Fibroblast of gingiva (primary cell): Measurements from ENCODE around the gene ITPKC.
"Not testable (repeated sequence)": the region's sequence is repeated elsewhere in the genome, so short reads cannot be mapped to it uniquely, and the experiment has no call there.

Experiments
- DNase-seq: peaks from one replicate; pipeline ENCODE4 v3.0.0-alpha.2; 2011; ENCODE audit warnings: low read depth

The ITPKC gene

DNA sequence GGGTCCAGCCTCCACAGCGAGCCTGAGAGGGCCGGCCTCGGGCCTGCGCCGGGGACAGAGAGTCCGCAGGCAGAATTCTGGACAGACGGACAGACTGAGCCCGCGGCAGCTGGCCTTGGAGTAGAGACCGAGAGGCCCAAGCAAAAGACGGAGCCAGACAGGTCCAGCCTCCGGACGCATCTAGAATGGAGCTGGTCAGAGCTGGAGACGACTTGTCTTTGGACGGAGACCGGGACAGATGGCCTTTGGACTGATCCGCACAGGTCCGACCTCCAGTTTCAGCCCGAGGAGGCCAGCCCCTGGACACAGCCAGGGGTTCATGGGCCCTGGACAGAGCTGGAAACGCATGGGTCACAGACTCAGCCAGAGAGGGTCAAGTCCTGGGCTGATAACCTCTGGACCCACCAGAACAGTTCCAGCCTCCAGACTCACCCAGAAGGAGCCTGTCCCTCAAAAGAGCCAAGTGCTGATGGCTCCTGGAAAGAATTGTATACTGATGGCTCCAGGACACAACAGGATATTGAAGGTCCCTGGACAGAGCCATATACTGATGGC lies 490 bp downstream of the ITPKC start:
- no peak for DNase-seq

DNA sequence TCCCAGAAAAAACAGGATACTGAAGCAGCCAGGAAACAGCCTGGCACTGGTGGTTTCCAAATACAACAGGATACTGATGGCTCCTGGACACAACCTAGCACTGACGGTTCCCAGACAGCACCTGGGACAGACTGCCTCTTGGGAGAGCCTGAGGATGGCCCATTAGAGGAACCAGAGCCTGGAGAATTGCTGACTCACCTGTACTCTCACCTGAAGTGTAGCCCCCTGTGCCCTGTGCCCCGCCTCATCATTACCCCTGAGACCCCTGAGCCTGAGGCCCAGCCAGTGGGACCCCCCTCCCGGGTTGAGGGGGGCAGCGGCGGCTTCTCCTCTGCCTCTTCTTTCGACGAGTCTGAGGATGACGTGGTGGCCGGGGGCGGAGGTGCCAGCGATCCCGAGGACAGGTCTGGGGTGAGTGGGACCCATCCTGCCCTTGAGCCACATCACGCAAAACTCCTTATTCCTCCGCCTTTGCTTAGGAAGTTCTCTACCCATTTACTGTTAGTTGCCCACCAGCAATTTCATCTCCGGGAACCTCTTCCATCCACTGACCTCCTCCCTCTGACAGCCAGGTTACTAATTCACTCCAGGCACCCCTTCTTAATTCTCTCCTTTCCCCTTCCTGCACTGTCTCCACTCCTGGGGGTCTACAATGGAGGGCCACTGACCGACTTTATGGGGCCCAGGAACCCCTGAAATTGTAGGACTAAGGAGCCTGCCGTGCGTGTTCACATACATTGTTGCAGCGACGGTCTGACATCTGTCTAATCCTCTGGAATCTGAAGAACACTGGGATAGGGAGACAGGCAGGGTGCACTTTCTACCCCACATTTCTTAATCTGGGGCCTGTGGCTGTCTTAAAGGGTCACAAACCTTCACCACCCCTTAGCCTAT lies 1.2 kb downstream of the ITPKC start:
- DNase-seq, result no peak

DNA sequence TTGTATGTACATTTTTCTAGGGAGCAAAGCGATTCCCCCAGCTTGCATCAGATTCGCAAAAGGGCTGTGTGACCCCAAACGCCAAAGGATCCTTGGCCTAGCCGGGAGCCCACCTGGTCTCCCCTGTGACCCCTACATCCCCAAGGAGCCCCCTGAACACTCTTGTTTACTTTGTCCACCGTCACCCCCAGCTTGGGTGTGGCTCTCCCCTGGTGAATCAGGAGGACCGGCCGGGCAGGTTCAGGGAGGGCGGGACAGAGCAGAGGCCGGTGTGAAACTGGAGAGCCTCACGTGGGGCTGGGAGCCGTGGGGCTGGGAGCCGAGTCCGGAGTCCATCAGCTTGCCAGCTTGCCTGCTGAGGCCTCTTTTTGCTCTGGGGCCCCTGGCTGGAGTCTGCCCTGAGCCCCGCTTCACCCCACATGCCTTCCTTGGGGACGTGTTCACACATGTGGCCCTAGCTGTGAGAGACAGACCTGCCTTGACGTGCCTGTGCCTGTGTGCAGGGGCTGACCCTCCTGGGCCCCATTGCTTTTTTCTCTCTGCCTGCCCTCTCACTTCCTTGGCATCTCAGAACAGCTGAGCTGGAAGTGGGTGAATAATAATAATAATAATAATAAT lies 2.0 kb downstream of the ITPKC start:
- peak; percentile 44 for DNase-seq

DNA sequence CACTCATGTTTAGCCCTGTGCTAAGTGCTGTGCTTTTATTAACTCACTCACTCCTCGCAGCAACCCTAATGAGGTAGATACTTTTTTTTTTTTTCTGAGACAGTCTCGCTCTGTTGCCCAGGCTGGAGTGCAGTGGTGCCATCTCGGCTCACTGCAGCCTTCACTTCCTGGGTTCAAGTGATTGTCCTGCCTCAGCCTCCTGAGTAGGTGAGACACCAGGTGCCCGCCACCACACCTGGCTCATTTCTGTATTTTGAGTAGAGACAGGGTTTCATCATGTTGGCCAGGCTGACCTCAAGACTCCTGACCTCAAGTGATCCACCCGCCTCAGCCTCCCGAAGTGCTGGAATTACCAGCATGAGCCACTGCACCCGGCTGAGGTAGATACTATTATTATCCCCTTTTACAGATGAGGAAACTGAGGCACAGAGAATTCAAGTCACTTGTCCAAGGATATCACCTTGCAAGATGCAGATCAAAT lies 2.5 kb downstream of the ITPKC start:
- no peak for DNase-seq

DNA sequence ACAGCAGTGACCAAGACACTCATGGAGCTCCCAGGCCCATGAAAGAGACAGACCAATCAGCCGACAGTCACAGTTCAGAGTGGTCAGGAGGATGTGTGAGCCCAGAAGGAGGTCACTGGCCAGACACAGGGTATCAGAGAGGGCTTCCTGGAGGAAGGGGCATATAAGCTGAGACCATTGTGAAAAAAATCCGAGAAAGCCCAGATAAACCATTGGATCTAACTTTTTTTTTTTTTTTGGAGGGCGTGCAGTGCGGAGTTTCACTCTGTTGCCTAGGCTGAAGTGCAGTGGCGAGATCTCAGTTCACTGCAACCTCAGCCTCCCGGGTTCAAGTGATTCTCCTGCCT lies 4.2 kb downstream of the ITPKC start:
- no peak for DNase-seq

DNA sequence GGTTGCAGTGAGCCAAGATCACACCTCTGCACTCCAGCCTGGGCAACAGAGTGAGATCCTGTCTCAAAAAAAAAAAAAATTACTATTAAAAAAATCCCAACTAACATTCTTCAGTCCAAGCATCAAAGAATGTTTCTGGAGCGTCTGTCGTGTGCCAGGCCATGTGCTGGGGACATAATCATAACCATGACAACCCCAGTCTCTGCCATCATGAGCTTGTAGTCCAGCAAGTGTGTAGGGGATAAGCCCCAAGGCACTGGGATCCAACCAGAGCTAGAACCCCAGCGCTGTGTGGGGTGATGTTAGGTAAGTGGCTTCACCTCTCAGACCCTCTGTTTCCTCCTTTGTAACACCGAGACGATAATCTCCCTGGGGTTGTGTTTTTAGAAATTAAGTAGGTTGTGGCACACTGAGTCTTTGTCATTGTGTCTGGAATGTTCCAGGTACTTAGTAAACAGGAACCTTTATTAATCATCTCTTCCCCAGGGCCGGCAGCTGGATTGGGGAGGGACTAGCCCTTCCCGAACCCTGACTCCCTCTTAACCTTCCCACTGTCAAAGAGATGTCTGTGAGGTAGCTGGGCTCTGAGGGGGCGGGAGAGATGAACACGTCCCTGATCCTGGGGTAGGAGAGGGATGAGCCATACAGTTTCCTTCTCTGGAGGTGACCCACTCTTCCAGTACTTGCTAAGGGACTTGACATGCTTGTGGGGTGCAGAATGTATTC lies 5.2 kb downstream of the ITPKC start:
- no peak for DNase-seq

DNA sequence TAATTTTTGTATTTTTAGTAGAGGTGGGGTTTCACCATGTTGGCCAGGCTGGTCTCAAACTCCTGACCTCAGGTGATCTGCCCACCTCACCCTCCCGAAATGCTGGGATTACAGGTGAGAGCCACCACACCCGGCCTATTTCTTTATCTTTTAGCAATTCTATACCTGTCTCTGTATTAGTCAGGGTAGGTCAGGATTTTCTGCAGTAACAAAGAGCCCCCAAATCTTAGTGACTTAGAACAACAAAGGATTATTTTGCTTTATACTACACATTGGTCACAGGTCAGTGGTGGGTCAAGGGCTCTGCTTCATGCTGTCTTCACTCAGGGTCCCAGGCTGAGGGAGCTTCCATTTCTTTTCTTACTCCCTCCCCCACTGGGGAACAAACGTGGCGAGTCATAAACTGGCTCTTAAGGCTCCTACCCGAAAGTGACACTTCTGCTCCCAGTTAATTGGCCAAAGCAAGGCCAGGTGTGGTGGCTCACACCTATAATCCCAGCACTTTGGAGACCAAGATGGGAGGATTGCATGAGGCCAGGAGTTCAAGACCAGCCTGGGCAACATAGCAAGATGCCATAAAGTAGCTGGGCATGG lies 6.8 kb downstream of the ITPKC start:
- no peak for DNase-seq

DNA sequence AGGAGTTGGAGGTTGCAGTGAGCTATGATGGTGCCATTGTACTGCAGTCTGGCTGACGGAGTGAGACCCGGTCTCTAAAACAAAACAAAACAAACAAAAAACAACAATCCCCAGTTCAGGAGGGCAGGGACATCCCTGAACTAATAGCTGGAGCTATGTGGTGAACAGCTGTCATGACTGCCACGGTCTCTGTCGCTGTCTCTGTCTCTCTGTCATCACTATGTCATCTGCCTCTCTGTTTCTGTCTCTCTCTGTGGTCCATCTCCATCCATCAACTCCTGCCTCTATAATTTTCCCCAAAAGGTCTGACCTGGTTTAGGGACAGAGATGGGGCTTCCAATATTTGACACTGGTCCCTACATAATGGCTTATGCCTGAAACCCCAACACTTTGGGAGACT lies 7.4 kb downstream of the ITPKC start:
- no peak for DNase-seq

DNA sequence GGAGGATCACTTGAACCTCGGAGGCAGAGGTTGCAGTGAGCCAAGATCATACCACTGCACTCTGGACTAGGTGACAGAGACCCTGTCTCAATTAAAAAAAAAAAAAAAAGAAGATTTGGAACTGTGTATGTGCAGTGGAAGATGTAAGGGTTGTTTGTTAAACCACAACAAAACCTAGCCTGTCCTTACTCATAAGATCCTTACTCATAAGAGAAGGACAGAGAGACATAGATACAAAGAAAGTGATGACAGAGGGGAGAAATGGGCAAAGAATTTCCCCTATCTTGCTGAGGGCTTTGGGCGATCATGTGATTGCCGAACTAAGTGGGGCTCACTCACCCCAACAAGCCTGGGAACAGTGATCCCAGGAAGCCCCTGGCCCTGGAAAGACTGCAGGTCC lies 7.9 kb downstream of the ITPKC start:
- no peak for DNase-seq

DNA sequence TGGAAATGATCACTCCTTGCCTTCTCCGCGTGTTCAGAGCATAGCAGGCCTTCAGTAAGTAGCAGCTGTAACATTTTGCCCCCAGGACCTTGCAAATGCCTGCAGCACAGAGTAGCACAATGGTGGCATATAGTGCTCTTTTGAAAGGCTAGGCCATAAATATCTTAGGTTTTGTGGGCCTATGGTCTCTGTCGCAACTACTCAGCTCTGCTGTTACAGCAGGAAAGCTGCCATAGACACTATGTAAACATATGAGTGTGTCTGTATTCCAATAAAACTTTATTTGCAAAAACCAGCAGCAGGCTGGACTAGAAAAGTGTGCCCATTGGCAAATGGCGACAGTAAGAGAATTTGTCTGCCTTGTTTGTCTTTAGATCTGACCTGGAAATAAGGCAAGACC lies 9.4 kb downstream of the ITPKC start:
- no peak for DNase-seq

DNA sequence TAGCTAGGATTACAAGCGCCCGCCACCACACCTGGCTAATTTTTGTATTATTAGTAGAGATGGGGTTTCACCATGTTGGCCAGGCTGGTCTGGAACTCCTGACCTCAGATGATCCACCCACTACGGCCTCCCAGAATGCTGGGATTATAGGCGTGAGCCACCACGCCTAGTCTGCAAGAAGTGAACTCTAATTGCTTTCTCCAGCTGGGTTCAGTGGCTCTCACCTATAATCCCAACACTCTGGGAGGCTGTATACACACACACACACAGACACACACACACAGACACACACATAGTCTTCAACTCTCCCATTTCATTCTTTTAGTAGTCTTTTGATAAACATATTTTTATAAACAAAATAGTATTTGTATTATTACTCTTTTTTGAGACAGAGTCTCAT lies 13.2 kb downstream of the ITPKC start:
- not testable (repeated sequence) for DNase-seq

DNA sequence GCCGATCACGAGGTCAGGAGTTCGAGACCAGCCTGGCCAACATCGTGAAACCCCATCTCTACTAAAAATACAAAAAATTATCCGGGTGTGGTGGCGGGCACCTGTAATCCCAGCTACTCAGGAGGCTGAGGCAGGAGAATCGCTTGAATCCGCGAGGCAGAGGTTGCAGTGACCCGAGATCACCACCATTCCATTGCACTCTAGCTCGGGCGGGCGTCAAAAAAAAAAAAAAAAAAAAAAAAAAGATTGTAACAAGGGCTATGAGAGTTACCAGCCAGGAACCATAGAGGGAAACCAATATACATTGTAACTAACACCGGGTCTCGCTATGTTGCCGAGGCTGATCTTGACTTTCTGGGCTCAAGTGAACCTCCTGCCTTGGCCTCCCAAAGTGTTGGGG lies 15.4 kb downstream of the ITPKC start:
- DNase-seq, result not testable (repeated sequence)

DNA sequence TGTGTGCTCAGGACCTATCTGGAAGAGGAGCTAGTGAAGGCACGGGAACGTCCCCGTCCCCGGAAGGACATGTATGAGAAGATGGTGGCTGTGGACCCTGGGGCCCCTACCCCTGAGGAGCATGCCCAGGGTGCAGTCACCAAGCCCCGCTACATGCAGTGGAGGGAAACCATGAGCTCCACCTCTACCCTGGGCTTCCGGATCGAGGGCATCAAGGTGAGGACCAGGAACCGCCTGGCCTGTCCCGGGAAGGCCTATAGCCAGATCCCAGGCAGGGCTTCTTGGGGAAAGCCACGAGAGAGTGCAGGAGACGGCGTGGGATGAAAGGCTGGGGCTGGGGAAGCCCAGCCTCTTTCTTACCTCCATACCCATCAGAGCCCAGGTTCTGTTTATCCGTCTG lies 16.2 kb downstream of the ITPKC start:
- no peak for DNase-seq

DNA sequence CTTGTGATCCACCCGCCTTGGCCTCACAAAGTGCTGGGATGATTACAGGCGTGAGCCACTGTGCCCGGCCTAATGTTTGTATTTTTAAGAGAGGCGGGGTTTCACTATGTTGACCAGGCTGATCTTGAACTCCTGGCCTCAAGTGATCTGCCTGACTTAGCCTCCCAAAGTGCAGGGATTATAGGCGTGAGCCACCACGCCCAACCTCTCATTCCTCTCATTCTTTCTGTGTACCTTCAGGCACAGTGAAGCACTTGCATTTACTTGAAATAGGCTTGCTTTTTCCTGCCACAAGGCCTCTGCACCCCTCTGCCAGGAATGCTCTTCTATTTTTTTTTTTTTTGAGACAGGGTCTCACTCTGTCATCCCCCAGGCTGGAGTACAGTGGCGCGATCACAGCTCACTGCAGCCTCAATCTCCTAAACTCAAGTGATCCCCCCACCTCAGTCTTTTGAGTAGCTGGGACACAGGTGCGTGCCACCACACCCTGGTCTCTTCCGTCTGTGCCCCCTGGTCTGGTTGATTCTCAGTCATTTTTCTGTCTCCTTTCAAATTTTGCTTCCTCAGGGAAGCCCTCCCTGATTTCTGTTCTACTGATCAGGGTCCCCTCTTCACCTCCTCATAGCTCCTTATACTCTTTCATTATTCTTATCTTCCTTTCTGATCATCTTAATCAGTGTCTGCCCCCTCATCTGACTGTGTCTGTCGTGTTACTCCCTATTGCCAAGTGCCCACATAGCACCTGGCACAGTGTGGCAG lies 18.3 kb downstream of the ITPKC start:
- DNase-seq, result no peak

DNA sequence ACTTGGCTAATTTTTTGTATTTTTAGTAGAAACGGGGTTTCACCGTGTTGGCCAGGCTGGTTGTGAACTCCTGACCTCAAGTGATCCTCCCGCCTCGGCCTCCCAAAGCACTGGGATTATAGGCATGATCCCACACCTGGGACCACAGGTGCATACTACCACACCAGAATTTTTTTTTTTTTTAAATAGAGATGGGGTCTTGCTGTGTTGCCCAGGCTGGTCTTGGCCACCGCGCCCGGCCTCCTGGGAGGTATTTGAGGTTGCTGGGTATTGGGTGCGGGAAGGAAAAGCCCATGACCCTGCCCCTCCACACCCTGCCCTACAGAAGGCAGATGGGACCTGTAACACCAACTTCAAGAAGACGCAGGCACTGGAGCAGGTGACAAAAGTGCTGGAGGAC lies 19.7 kb downstream of the ITPKC start:
- no peak for DNase-seq

DNA sequence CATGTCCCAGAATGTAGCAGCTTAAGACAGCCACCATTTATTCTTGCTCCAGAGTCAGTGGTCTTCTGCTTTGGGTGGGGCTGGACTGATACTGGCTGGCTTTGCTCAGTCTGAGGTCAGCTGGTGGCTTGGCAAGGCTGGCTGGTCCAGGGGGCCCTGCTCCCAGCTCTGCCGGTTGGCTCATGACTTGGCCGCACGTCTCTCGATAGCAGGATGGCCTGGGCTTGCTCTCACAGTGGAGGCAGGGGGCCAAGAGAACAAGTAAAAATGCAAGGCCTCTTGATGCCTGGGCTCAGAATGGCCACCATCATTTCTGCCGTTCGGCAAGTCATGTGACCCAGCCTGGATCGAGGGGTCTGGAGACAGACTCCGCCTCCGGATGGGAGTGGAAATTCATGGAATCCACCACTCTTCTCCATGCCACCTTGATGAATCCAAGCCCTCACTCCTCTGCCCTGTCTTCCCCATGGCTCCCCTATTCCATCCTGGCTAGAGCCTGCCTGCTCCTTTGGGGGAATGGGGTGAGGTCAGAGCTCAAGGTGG lies 20.3 kb downstream of the ITPKC start:
- no peak for DNase-seq

DNA sequence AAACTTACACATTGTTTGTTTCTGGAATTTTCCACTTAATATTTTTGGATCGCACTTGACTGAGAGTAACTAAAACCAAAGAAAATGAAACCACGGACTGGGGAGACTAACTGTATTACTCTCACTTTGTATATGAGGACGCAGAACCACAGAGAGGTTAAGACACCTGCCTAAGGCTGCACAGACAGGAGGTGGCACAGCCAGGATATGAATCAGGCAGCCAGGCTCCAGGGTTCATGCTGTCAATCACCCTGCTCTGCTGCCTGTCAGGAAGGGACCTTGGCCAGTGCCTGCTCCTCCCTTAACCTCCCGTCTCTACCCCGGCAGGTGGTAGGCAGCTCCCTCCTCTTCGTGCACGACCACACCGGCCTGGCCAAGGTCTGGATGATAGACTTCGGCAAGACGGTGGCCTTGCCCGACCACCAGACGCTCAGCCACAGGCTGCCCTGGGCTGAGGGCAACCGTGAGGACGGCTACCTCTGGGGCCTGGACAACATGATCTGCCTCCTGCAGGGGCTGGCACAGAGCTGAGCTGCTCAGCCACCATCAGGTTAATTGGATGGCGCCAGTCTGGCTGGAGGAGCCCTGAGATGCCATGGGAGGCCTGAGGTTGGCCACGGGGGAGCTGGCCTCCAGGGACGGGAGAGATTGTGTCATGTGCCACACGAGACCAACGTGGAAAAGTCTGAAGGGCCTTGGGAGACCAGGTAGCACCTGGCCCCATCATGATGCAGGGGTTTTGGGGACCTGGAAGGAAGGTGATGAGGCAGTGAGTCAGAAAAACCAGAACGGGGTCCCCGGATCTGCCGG lies 22.3 kb downstream of the ITPKC start:
- no peak for DNase-seq

DNA sequence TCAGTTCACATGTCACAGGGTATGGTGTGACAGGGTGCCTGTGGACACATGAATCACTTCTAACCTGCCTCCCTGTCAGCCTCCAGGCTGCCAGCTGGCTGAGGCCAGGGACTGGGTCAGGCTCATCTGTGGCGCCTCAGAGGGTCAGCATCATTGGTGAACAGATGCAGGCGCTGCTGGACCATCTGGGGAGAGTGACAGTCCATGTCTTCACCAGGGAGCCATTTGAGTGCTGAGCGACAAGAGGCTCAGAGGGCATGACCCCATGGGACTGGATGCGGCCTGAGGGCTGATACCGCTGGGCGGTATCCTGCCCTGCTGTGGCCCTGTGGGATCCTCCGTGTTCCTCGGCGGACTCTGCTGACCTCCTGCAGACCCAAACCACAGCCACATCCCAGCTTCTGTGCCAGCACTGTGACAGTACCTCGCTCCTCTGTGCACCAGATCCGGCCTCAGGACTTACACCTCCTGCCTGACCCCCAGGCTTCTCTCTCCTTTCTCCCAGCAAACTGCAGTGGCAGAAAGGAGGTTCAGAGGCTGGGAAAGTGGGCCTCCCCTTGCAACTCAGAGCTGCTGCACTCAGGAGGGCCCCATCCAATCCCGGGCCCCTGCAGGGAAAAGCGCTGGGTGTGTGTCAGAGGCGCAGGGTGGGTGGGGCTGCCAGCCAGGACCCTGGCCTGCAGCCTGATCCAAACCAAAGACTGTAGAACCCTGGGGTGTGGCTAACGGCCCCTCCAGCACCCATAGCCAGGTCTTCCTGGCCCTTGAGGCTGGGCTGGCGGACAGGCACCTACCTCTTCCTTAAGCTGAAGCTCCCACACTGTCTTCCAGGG lies 23.2 kb downstream of the ITPKC start:
- no peak for DNase-seq

DNA sequence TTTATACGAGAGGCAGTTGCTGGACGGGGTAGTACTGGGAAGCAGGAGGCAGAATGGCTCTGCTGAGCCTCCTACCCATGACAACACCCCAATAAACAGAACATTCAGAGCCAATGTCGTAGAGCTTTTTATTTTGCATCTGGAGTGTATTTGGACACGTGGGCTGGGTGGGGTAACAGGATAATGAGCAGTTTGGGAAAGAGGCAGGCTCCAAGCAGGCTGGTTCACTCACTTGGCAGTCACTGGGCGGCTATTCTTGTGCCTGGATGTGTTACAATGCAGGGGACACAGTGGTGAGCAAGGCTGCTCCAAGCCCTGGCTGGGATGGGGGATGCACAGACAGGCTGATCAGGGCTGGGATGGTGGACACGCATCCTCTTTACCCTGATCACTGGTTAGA lies 23.8 kb downstream of the ITPKC start:
- peak; percentile 92 for DNase-seq
